Retinal pigment epithelial cell (primary cell): ENCODE data around the gene KAT2A.

Experiments used
- DNase-seq: peaks from one replicate; pipeline ENCODE4 v3.0.0-alpha.2; 2010; ENCODE audit warnings: low read depth
- H3K4me3 ChIP-seq: 2 replicates; pipeline ENCODE4 v1.5.1; 2011; ENCODE audit warnings: mild to moderate bottlenecking, low read length, control low read depth, moderate library complexity
- TF ChIP-seq, protein P1 (sequence below): conservative IDR thresholded peaks from 2 replicates; pipeline ENCODE4 v1.5.1; 2011; ENCODE audit warnings: low read depth, low read length, control low read depth, inconsistent platforms

The KAT2A gene

DNA sequence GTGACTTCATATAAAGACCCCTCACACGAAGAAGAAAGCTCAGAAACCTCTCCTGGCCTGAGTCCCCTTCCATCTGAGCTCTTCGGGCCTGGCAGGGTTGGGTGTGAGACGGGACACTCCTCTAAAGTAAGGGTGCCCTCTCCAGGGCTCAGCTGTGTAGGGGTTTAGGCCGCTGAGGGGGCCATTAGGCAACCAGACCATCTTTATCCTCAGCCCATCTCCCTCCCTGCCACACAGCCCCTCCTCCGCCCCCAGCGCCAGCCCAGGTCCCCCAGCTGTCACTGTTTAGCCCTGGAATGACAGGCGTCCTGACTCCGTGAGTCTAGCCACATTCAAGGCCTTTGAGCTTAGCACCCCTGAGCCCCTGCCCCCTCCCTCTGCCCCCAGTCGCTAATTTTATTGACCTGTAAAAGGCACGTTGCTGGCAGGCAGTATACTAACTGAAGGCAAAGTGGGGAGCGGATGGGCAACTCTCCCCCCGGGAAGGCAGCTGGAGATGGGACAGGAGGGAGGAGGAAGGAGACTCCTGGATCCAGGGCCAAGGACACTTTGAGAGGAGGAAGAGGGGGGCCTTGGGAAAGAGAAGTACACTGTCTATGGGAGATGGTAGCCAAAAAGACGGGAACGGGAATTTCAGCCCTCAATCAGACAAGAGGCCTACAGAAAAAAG, 22.3 kb downstream of the KAT2A start:
- H3K4me3 ChIP-seq: no peak overlapping the region
- TF ChIP-seq, protein P1, sequence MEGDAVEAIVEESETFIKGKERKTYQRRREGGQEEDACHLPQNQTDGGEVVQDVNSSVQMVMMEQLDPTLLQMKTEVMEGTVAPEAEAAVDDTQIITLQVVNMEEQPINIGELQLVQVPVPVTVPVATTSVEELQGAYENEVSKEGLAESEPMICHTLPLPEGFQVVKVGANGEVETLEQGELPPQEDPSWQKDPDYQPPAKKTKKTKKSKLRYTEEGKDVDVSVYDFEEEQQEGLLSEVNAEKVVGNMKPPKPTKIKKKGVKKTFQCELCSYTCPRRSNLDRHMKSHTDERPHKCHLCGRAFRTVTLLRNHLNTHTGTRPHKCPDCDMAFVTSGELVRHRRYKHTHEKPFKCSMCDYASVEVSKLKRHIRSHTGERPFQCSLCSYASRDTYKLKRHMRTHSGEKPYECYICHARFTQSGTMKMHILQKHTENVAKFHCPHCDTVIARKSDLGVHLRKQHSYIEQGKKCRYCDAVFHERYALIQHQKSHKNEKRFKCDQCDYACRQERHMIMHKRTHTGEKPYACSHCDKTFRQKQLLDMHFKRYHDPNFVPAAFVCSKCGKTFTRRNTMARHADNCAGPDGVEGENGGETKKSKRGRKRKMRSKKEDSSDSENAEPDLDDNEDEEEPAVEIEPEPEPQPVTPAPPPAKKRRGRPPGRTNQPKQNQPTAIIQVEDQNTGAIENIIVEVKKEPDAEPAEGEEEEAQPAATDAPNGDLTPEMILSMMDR: no peak
- DNase-seq: no peak

DNA sequence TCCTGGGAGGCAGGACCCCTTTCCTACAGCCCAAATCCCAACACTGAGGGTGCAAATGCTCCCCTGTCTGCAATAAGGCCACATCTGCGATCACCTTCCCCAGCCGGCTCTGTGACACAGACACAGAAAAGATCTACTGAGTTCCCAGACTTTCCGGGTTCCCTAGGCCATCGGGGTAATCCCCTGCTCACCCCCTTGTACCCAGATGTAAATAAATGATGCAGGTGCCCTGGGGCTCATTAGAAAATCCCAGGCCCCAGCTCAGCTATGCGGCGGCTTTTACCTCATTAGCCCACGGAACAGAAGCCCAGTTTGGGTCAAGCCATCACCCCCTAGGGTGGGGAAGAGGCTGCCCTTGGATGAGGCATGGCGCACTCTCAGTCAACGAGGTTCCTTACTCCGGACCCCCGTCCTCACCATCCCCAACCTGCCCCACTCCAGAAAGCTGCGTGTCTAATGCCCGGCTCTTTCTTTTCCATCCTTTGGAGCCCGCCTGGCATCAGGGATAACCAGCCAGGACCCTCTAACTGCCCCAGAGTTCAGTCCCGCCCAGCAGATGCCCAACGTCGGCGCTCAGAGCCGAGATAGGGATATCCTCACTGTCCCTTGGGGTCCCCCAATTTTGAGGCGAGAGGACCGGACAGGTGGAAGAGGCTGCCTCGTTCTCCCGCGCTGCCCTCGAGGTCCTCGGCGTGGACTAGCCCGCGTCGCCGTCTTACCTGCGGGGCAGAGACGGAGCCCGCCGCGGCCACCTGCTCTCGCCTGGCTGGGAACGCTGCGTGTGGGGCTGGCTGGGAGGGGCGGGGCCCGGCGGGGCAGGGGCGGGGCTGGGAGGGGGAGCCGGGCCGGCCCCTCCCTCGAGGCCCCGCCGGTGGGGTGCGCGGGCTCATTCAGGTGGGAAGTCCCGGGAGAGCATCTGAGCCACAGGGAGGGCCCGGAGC, 23.2 kb downstream of the KAT2A start, which contains the start of gene ZNF385C:
Gene ZNF385C (minus strand): TSS at position 783 of the 941 bp plus-strand sequence. CDS start 35,417 bp downstream, outside the sequence.
- TF ChIP-seq, protein P1: no peak
- DNase-seq: no peak
- H3K4me3 ChIP-seq: no peak within 1 kb of the TSS

- TF ChIP-seq, protein P1: no peak
- H3K4me3 ChIP-seq: no peak overlapping the region
- no peak for DNase-seq
Measured at GRCh38 chr17:42096360-42097111, 24.6 kb downstream of the KAT2A start.

DNA sequence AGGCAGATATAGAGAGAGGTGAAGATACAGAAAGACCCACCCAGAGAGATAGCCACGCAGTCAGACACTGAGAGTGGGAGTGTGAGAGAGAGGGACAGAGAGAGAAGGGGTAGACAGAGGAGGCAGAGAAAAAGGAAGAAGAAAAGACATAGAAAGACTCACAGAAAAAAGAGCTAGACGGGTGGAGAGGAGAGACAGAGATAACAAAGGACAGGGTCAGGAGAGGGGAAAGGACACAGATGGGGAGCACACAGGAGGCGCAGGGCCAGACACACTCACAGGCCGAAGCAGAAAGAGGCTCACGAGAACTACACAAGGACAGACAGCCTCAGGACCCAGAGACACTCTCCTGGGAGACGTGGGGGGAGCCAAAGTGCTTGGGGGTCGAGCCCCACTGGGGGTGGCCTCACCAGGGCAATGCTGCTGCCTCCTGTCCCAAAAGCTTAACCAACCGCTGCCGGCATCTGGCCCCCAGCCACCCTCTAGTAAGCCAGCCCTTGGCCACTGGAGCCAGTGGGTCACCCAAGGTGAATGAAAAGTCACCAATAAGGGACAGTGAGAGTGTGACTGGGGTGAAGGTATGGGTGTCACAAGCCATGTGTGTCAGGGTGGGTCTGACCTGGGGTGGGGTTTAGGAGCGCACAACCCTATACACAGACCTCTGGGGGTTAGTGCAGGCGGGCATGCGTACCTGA, 26.6 kb downstream of the KAT2A start:
- TF ChIP-seq, protein P1: no peak
- H3K4me3 ChIP-seq: no peak overlapping the region
- DNase-seq: no peak

DNA sequence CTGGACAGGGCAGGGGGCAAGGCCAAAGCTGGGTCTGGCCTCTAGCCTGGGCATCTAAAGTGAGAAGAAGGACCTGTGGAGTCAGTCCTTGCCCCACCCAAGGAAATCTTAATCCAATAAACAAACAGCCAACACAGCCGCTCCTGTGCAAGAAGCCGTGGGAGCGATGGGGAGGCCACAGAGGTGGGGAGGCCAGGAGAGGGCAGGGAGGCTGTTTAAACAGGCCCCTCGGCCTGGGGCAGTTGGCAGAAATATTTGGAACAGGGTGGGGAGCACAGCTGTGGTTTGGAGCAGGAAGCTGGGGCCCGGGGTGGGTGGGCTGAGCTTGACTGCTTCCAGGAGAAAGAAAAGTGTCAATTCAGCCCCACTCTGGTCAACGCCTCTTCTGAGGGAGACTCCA, 28.2 kb downstream of the KAT2A start:
- no peak for DNase-seq

More for the DNA sequence above, 28.2 kb downstream of the KAT2A start:
- TF ChIP-seq, protein P1: no peak
- H3K4me3 ChIP-seq: no peak overlapping the region
